ENCODE measurements around the gene EPYC.

DNA sequence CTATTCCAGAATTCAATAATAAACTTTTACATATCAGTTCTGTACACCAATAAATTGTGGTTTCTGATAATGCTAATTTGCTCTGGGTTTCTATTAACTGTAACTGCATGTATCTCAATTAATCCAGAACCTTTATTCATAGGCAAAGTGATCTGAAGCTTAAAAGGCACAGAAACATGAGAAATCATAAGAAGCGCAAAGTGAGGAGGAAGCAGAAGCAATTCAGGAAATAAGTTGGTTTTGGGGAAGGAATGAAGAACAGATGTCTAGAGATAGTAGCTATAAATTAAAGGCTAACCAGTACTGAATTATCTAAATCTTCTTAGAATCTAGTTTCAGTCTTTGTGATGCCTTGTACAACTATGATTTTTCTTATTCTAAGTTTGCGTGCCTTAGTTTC, 28.5 kb upstream of the EPYC start:
- TF ChIP-seq EZH2 (IDR thresholded peaks at IDR 0.05) (no peak), POLR2AphosphoS5 (IDR thresholded peaks at IDR 0.05; ENCODE audit: borderline replicate concordance, low read depth, low read length) (peak; percentile 15; the same call in 1 of the 2 replicates)

All from SK-N-MC (cell line).